ENCODE results near the gene PPIAL4G.
"Not testable (repeated sequence)": the region's sequence is repeated elsewhere in the genome, so short reads cannot be mapped to it uniquely, and the experiment has no call there.

The PPIAL4G gene

DNA sequence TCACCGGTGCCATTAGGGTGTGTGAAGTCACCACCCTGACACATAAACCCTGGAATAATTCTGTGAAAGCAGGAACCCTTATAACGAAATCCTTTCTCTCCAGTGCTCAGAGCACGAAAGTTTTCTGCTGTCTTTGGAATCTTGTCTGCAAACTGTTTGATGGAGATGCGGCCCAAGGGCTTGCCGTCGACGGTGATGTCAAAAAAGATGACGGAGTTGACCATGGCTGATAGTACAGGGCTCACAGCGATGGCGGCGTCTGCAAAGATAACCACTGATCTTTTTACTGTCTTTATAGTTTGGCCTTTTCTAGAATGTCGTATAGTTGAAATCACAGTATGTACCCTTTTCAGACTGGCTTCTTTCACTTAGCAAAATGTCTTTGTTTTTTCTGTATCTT lies at the start of gene PPIAL4G:
Gene PPIAL4G, minus strand, starts transcription at position 274 of the 400 bp plus-strand sequence. Its CDS starts 50 bp downstream, at position 224.
- not testable (repeated sequence) for DNase-seq

DNA sequence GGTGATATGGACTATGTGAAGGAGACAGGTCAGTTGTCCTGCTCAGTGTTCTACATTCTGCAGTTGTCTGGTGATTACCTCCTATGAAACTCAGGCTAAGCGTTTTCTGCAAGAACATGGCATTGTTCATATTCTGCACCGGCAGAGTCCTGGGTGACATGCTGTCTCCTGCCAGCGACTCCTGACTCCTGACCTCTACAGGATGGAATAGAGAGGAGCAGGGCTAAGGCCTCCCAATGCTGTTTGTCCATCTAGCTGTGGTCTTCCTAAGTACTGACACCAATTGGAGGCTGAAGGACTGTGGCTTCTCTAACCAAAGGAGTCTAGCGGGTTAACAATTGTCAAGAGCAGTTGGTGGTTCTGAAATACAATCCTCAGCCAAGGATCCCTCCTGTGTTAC lies 49.1 kb upstream of the PPIAL4G start:
- DNase-seq: peak; percentile 1

DNA sequence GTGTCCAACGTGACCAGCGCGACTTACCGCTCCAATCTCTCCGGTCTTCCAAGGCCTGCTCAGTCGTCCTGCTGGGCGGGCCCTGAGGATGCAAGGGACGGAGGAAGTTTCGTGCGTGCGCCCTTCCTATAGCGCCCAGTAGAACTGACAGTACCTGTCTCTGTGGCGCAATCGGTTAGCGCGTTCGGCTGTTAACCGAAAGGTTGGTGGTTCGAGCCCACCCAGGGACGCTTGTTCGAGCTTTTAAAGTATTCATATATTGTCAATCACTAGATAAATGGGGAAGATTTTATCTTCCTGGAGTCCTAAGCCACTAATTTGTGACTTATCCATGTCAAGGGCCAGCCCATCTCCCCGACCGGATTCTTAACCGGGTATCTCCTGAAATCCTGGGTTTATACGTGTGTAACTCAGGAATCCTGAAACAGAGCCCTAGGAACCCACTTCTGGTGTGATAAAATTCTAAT lies 46.0 kb upstream of the PPIAL4G start:
- DNase-seq: peak; percentile 60

DNA sequence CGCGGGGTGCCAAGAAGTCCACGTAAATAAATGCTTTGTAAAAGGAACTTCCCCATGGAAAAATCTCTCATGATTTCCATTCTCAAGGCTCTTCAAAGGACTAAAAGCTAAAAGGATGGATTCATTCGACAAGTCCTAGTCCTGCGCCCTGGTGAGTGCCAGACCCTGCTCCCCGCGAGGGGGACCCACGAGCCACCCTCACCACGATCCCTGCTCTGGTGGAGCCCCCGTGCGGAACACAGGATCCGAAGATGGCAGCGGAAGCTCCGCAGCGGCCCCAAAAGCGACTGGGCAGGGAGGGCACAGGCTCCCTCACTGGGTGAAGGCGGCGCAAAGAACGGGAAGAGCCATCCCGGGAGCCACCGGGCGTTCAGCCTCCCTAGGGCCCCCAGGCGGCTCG lies 45.5 kb upstream of the PPIAL4G start:
- DNase-seq: not testable (repeated sequence)

DNA sequence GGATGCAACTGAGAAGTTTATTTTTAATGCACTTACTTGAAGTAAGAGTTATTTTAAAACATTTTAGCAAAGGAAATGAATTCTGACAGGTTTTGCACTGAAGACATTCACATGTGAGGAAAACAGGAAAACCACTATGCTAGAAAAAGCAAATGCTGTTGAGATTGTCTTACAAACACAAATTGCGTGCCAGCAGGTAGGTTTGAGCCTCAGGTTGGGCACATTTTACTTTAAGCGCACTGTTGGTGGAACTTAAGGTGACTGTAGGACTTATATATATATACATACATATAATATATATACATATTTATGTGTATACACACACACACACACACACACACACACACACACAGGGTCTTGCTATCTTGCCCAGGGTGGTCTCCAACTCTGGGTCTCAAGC lies 43.5 kb upstream of the PPIAL4G start:
- DNase-seq: not testable (repeated sequence)

DNA sequence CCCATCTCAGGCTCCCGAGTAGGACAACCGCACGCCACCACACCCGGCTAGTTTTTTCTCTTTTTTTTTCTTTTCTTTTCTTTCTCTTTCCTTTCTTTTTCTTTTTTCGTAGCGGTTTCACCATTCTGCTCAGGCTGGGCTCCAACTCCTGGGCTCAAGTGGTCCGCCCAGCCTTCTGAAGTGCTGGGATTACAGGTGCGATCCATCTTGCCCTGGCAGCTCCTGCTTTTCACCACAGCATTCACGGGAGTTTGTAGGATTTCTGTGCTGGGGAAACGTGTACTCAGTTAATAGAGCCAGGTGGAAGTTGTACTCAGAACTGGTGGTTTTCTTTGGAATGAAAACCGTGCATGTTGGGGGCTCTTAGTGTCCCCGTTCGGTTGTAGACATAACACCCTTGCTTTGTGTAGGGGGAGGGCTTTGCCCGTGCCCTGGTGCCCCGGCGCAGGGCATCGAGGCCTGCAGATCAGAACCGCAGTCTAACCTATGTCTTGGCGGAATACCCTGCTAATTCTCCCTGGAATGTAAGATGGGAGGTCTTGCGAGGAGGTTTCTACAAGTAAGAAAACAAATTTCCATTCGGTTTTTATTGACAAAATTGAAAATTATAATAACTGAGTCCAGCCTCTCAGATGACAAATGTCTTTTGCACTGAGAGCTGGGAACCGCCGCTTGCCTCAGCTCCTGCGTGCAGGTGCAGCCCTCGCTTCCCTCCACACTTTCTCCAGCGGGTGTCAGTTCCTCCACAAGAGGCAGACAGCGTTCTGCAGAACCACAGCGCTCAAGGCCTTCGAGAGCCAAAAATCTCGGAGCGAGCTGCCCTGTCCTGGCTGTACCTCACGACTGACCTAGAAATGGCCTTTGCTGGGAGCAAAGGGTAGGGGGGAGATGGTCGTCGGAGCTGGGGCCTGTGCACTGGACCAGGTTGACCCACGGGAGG lies 40.4 kb upstream of the PPIAL4G start:
- not testable (repeated sequence) for DNase-seq

DNA sequence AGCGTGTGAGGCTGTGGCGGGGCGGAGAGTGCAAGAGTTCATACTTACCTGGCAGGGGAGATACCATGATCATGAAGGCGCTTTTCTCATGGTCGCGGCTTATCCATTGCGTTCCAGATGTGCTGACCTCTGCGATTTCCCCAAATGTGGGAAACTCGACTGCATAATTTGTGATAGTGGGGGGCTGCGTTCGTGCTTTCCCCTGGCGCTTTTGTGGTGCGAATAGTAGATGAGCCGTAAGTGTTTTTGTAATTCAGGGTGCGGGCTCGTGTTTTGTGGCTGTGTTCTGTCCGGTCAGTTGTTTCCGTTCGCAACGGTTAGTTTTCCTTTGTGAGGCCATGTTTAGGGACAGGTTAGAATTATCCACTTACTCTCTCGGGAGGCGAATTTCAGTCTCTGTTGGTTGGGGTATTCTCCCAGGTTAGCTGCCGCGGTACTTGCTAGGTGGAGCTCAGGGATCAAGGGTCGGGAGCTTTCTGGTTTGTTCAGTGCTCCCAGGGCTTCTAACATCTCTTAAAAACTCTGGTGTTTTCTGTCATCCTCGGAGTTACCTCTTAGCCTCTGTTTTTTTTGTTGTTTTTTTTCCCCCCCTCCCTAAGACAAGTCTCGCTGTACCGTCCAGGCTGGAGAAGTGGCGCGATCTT lies 39.6 kb upstream of the PPIAL4G start:
- peak; percentile 100 for DNase-seq

DNA sequence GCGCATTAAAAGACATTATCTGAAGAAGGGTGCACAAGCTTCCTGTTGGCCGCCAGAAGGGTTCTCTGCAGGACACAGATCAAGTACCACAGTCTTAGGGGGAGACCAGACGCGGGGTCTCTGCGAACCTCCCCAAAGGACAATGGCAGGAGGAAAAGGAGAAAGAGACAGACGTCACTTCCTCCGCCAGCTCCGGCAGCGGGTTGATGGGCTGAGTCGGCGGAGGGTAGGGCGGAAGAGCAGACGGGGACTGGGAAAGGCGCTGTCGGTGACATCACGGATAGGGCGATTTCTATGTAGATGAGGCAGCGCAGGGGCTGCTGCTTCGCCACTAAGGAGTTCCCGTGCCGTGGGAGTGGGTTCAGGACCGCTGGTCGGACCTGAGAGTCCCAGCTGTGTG lies 39.0 kb upstream of the PPIAL4G start:
- DNase-seq: peak; percentile 91

DNA sequence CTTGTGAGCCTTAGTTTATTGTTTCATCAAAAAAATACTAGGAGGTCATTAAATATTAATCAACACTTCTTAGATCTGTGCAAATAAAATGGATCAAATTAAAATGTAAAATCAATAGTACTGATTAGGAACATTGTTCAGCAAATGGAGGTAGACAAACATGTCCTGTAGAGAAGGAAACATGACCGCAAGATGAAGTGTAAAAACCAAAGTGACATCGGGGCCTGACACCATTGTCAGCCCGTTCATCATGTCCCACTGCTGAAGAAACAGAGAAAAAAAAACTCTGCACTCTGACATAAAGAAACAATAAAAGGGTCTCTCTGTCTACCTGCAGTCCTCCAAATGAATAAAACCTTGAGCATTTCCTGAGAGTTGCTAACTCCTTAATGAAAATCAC lies 31.2 kb upstream of the PPIAL4G start:
- not testable (repeated sequence) for DNase-seq

DNA sequence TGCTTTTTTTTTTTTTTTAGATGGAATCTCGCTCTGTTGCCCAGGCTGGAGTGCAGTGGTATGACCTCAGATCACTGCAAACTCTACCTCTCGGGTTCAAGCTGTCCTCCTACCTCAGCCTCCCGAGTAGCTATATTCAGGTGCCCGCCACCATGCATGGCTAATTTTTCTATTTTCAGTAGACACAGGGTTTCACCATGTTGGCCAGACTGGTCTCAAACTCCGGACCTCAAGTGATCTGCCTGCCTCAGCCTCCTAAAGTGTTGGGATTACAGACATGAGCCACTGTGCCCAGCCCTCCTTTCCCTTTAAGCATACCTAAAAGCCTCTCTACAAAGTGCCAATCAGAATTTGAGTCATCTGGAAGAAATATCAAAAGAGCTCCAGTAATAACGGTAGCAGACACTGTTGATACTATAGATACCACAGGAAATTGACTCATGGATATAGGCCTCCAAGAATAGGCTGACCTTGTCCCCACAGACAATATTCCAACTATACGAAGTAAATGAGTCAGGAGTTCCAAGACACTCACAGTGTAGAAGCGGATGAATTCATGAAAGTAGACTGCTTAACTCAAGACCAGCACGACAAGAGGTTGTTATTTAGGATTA lies 29.6 kb upstream of the PPIAL4G start:
- DNase-seq: not testable (repeated sequence)

DNA sequence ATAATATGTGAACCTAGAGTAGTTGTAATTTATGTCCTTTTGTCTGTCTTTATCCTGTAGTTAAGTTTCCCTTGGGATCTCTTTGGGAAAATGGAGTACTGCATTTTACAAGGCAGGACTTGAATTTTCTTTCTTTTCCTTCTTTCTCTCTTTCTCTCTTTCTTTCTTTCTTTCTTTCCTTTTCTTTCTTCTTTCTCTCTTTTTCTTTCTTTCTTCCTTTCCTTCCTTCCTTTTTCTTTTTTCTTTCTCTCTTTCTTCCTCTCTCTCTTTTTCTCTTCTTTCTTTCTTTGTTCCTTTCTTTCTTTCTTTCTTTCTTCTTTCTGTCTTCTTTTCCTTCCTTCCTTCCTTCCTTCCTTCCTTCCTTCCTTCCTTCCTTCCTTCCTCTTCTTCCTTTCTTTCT lies 10.8 kb upstream of the PPIAL4G start:
- DNase-seq: not testable (repeated sequence)

DNA sequence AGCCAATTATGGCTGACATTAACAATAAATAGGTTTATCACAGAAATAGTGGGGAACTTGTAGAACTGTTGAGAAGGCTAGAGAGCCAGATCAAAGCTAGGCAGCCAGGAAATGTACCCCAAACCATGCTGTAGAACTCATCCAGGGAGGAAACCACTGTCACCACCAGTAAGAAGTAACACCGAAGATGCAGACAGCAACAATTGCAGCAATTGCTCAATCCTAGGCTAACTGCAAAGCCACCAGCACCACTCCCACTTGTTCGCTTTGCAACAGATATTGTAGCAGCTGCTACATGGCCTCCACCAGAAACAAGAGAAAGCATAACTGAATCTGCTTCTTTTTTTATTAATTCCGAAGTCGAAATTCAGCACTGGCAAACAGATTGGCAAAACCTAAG lies 2.0 kb downstream of the PPIAL4G start:
- not testable (repeated sequence) for DNase-seq

DNA sequence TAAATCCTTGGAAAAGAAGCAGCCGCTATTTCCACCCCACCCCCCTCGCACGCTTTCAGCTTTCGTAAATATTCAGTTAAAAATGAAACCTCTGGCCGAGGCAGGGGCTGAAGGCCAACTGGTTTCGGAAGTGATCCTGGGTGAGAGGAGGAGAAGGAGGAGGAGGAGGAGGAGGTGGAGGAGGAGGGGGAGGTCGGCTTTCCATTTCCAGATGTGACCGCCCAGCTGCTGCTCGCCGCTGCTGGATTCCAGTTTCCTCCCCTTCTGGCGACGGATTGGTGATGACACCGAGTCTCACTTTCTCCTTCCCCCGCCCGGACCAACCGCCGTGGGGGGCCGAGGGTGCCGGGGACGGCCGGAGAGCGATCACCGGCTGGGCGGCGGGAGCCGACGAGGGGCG lies 23.4 kb downstream of the PPIAL4G start:
- not testable (repeated sequence) for DNase-seq

DNA sequence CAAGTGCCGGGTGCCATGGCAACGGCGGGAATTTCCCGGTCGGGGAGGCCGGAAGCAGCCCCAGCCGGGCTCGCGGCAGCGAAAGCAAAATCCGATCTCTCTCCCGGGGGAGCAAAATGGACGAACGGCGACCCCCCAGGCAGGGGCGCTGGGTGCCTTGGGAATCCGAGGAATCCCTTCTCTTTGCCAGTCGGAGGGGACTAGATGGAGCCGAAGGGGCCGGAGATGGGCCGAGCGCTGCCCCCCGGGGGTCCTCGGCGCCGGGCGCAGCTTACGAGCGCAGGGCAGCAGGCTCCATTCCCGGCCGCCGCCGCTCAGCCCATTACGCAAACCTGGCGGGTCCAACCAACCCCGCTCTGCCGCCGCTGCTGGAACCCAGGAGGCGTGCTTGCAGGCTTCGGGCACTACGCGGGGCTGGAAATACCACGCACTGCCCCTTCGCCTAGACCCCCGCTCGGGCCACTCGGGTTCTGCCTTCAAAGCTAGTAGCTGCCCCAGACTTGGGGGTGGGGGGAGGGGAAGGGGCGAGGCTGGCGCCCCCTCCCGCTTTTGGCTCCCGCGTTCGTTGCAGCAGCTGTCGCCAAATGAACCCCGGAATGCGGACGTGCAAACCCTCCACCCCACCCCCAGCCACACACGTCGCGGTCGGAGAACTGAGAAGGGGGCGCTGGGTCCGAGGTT lies 24.1 kb downstream of the PPIAL4G start:
- not testable (repeated sequence) for DNase-seq

DNA sequence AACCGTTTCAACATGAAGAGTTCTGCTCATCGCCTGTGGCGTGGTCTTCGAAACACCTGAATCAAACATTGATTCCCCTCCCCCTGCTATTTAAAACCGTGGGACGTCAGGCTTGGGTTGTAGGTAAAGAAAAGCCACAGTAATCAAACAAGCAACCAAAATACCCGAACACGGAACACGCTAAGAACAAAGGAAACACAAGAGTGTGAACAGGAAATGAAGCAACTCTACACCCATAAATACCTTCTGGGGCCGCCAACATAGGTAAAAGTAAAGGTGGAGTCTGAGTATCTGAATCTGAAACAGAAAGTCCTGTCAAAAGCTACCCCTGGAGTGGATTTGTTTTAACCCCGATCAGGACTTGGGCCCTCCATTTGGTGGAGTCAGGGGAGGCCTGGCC lies 24.7 kb downstream of the PPIAL4G start:
- DNase-seq: not testable (repeated sequence)

DNA sequence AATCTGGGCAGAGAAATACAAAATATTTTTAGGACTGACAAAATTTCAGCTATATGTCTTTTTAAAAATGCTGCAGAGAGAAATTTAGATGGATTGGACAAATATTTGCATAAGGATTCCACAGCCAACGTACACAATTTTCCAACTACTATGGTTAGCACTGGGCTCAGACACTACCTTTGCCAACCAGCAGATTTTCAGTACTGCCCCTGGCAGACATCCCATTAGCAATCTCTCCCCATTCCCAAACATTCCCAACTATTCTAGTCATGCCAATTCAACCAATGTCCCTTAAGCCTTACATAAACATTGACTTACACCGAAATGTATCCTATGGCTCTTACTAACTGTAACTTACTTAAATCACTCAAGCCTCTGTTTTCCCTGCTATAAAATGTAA lies 30.3 kb downstream of the PPIAL4G start:
- DNase-seq: not testable (repeated sequence)

DNA sequence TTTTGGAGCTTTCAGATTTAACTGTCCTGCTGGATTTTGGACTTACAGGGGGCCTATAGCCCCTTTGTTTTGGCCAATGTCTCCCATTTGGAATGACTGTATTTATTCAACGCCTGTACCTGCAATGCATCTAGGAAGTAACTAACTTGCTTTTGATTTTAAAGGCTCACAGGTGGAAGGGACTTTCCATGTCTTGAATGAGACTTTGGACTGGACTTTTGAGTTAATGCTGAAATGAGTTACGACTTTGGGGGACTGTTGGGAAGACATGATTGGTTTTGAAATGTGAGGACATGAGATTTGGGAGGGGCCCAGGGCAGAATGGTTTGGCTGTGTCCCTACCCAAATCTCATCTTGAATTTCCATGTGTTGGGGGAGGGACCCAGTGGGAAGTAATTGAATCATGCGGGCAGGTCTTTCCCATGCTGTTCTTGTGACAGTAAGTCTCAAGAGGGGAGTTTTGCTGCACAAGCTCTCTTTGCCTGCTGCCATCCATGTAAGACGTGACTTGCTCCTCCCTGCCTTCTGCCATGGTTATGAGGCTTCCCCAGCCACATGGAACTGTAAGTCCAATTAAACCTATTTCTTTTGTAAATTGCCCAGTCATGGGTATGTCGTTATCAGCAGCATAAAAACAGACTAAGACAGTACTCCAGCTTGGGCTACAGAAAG lies 43.3 kb downstream of the PPIAL4G start:
- not testable (repeated sequence) for DNase-seq

DNA sequence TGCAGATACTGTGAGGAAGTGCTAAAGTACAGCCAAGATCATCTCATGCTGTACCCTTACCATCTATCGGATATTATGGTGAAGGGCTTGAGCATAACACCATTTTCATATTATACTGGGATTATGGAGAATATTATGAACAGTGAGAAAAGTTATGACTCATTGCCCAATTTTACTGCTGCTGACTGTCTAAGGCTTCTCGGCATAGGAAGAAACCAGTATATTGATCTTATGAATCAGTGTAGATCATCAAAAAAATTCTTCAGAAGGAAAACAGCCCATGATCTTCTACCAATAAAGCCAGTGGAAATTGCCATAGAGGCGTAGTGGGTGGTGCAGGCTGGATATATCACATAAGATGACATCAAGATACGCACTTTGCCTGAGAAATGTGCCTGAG lies 47.7 kb downstream of the PPIAL4G start:
- no peak for DNase-seq

DNA sequence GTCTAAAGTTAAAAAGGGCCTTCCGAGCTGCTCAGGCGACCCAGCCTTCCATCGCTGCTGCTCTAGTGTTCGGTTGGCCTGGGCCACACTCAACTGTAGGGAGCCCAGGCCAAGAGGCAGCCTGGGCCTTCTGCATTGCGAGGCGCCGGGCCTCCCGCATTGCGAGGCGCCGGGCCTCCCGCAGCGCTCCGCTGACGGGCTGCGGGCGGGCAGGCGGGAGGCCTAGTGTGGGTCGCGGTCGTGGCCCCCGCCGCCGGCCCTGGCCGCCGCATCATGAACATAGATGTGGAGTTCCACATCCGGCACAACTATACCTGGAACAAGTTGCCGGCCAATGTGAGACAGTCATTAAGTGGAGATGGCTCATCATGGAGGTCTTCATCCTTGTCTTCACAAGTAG lies 48.3 kb downstream of the PPIAL4G start:
- no peak for DNase-seq

DNA sequence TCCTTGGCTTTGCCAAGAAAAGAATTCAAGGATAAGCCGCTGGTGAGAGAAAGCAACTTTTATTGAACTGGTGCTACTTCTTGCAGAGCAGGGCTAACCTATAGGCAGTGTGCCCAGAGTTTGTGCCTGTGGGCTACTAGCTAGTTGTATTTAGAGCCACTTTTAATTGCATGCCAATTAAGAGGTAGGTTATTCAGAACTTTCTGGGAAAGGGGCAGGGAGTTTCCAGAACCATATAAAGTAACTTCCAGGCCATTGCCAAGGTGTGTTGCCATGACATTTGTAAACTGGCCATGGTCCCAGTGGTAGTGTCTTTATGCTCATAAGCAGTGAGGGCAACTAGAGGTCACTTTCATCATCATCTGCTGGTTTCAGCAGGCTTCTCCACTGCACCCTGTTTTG lies 50.2 kb downstream of the PPIAL4G start:
- not testable (repeated sequence) for DNase-seq
